Endothelial cell of umbilical vein (primary cell): ENCODE data around the gene CTSE. TPM values are rescaled to one million over a fixed set of nuclear protein-coding genes. Genes with fewer than 3 reads are reported as not detected.

Source experiments
- BruUV-seq: library from RNA; stranded (reverse); fragments of 400-500 nt; replicated peaks from 2 replicates; lab custom pipeline; 2021; lab: Mats Ljungman, UMichigan
- CTCF ChIA-PET: fragments of 300-600, 350-600 bp; sonication (Branson Sonifier 250); formaldehyde crosslinking; loops from one replicate; lab custom pipeline; 2021; ENCODE audit warnings: antibody characterized with exemption, inconsistent platforms; lab: Charles Lee
- POLR2A ChIA-PET: fragments of 300-600, 350-600 bp; sonication (Branson Sonifier 250); formaldehyde crosslinking; loops from one replicate; lab custom pipeline; 2021; ENCODE audit warnings: antibody characterized with exemption, inconsistent platforms; lab: Charles Lee
- DNase-seq: peaks from one replicate; pipeline ENCODE4 v3.0.0-alpha.2; 2011; ENCODE audit warnings: low read depth, low spot score
- FAIRE-seq: peaks from 2 replicates; lab custom pipeline; 2011; peaks lifted over from hg19 to GRCh38; lab: Jason Lieb, UNC
- H2AFZ ChIP-seq: 2 replicates; pipeline ENCODE4 v1.6.0; 2012; ENCODE audit warnings: low read depth, low read length, control low read depth, inconsistent platforms
- H3K27ac ChIP-seq: 2 replicates; pipeline ENCODE4 v1.5.1; 2011; ENCODE audit warnings: low read depth, mild to moderate bottlenecking, control low read depth, low read length, moderate library complexity; ENCODE audit not compliant: insufficient read depth
- H3K27me3 ChIP-seq, 2 experiments: 2 replicates each; pipeline versions ENCODE4 v1.6.0 to v1.6.1; 2011; ENCODE audit warnings: low read length in 2 of 2, mixed read lengths in 1 of 2; ENCODE audit not compliant: control insufficient read depth in 2 of 2, insufficient read depth in 2 of 2
- H3K36me3 ChIP-seq, 2 experiments: 2 replicates in 1 of 2; 3 replicates in 1 of 2; pipeline ENCODE4 v1.5.1; 2011; ENCODE audit warnings: low read length in 2 of 2, mild to moderate bottlenecking in 1 of 2, moderate library complexity in 1 of 2; ENCODE audit not compliant: control insufficient read depth in 2 of 2, insufficient read depth in 2 of 2; ENCODE audit errors: extremely low read depth in 1 of 2
- H3K4me1 ChIP-seq: 3 replicates; pipeline ENCODE4 v1.5.1; 2011; ENCODE audit warnings: mild to moderate bottlenecking, low read length; ENCODE audit not compliant: control insufficient read depth, insufficient read depth; ENCODE audit errors: extremely low read depth
- H3K4me2 ChIP-seq: 2 replicates; pipeline ENCODE4 v1.6.1; 2011; ENCODE audit warnings: low read length, control low read depth, mixed read lengths; ENCODE audit not compliant: insufficient read depth
- H3K4me3 ChIP-seq, 3 experiments: fragments of 200-600 bp in 1 of 3; sonication (generic), shearing (Covaris generic) in 1 of 3; replicated peaks in 1 of 3; 2 replicates each; pipeline ENCODE4 v1.5.1; 2011 to 2016; ENCODE audit warnings: control low read depth in 3 of 3, low read length in 3 of 3, mild to moderate bottlenecking in 2 of 3, inconsistent platforms in 1 of 3, low read depth in 1 of 3, moderate library complexity in 1 of 3; ENCODE audit not compliant: insufficient read depth in 1 of 3
- H3K79me2 ChIP-seq: 2 replicates; pipeline ENCODE4 v1.6.0; 2012; ENCODE audit warnings: low read length, inconsistent platforms; ENCODE audit not compliant: control insufficient read depth, insufficient read depth
- H3K9ac ChIP-seq: replicated peaks from 2 replicates; pipeline ENCODE3; 2011; ENCODE audit warnings: low read length, control low read depth; ENCODE audit not compliant: insufficient read depth; ENCODE audit errors: extremely low read depth
- H3K9me1 ChIP-seq: replicated peaks from 3 replicates; pipeline ENCODE4 v1.6.0; 2011; ENCODE audit warnings: mild to moderate bottlenecking, low read length; ENCODE audit not compliant: control insufficient read depth, insufficient read depth; ENCODE audit errors: extremely low read depth
- H3K9me3 ChIP-seq: replicated peaks from 2 replicates; pipeline ENCODE4 v1.5.1; 2012; ENCODE audit warnings: low read length, inconsistent platforms; ENCODE audit not compliant: control insufficient read depth, insufficient read depth
- H4K20me1 ChIP-seq: replicated peaks from 2 replicates; pipeline ENCODE3; 2011; ENCODE audit warnings: mild to moderate bottlenecking, low read length; ENCODE audit not compliant: control insufficient read depth, insufficient read depth; ENCODE audit errors: extremely low read depth
- EZH2 ChIP-seq: IDR thresholded peaks from 2 replicates; pipeline ENCODE4 v1.6.1; 2012; ENCODE audit warnings: borderline replicate concordance, low read depth, mild to moderate bottlenecking, moderate library complexity, low read length, inconsistent platforms; ENCODE audit not compliant: severe bottlenecking
- FOS ChIP-seq: IDR thresholded peaks from 2 replicates; pipeline ENCODE4 v1.6.1; 2011; ENCODE audit warnings: mild to moderate bottlenecking, low read length, moderate library complexity, borderline replicate concordance; ENCODE audit not compliant: insufficient read depth
- GATA2 ChIP-seq: IDR thresholded peaks from 2 replicates; pipeline ENCODE4 v1.7.0; 2011; ENCODE audit warnings: low read depth, mild to moderate bottlenecking, moderate library complexity, mixed read lengths, low read length; ENCODE audit not compliant: insufficient read length, insufficient read depth
- JUN ChIP-seq: IDR thresholded peaks from 2 replicates; pipeline ENCODE4 v1.6.1; 2011; ENCODE audit warnings: borderline replicate concordance, low read depth; ENCODE audit not compliant: insufficient read length, insufficient read depth
- MYC ChIP-seq: IDR thresholded peaks from one replicate; pipeline ENCODE4 v1.6.1; 2011; ENCODE audit warnings: mild to moderate bottlenecking, low read depth, low read length
- POLR2A ChIP-seq: IDR thresholded peaks from 2 replicates; pipeline ENCODE4 v1.6.1; 2012; ENCODE audit warnings: low read depth, mild to moderate bottlenecking, control low read depth, low read length
- POLR2AphosphoS5 ChIP-seq: IDR thresholded peaks from 2 replicates; pipeline ENCODE4 v1.6.1; 2012; ENCODE audit warnings: low read depth, mild to moderate bottlenecking, control low read depth, low read length, moderate library complexity; ENCODE audit not compliant: insufficient read depth
- dilution Hi-C: fragments of 300-500 bp; cut with MboI; formaldehyde crosslinking; loops from one replicate; pipeline ENCODE4 v1.15.0; 2019; ENCODE audit warnings: low sequenced_read_pairs; ENCODE audit not compliant: extremely low pct_ligation_motif_present
- intact Hi-C: fragments of 100-400 bp; cut with micrococcal nuclease; formaldehyde crosslinking; loops from one replicate; pipeline ENCODE4 v1.10.0; 2022
- polyA plus RNA-seq, 4 experiments: library from polyadenylated mRNA; depleted of rRNA in 3 of 4; stranded (reverse) in 3 of 4; unstranded in 1 of 4; fragments of >200 nt; gene quantifications; 2 replicates each; pipeline versions ENCODE4 v1.2.1 to v1.2.3, GENCODE V29; 2011 to 2012; ENCODE audit warnings: missing spikeins in 1 of 4
- total RNA-seq: library from RNA; stranded (reverse); gene quantifications from 2 replicates; pipeline ENCODE4 v1.2.3, GENCODE V29; 2021
- TF ChIP-seq, protein P1 (sequence below): IDR thresholded peaks from 2 replicates; pipeline ENCODE4 v1.6.1; 2011; ENCODE audit not compliant: insufficient read depth, insufficient read length
- TF ChIP-seq, protein P2 (sequence below), 2 donors: IDR thresholded peaks; 1 replicate in 1 of 2; 2 replicates in 1 of 2; pipeline ENCODE4 v1.5.1; 2011; ENCODE audit warnings: low read length in 2 of 2, mild to moderate bottlenecking in 2 of 2, moderate library complexity in 2 of 2, control low read depth in 1 of 2, inconsistent platforms in 1 of 2, low read depth in 1 of 2; ENCODE audit not compliant: insufficient read depth in 1 of 2; ENCODE audit errors: extremely low read depth in 1 of 2

The CTSE gene
- total and polyA plus RNA-seq, 2 donors (not counting 3 experiments of a cell fraction or from before 2014, with no cell fraction given): 0.17 TPM; not detected in 1

DNA sequence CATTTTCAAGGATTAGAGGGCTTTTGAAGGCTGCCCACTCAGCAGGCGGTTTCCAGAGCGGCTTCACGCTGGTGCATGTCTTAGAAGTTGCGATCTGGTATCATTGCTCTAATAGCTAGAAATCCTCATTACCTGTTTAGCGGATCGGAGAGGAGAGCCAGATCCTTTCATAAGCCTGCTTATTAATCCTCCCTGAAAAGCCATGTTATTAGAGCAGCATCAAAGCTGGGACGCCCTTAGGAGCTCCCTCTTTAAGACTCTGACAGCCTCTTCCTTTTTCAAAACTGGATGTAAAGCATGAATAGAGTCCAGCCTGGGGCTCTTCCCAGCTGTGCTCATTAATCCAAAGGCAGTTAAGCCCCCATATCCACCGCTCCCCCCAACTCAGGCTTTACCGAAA lies 13.9 kb upstream of the CTSE start:
- H2AFZ ChIP-seq: no peak overlapping the region
- no peak overlapping the region for H3K4me3 ChIP-seq
- intact Hi-C loops (no loop called here), dilution Hi-C loops (no loop called here)
- no peaks in the 10 kb centered on the region for H3K36me3 ChIP-seq
- H3K79me2 ChIP-seq: no peaks in the 10 kb centered on the region
- no peak overlapping the region for H3K9ac ChIP-seq
- H3K9me3 ChIP-seq: no peaks in the 10 kb centered on the region
- no peak for TF ChIP-seq JUN
- TF ChIP-seq, protein P1, sequence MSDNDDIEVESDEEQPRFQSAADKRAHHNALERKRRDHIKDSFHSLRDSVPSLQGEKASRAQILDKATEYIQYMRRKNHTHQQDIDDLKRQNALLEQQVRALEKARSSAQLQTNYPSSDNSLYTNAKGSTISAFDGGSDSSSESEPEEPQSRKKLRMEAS: no peak
- TF ChIP-seq GATA2: no peak
- no peak for TF ChIP-seq POLR2AphosphoS5
- TF ChIP-seq MYC: no peak
- no peak for TF ChIP-seq FOS
- no peak for TF ChIP-seq EZH2
- TF ChIP-seq, protein P2, sequence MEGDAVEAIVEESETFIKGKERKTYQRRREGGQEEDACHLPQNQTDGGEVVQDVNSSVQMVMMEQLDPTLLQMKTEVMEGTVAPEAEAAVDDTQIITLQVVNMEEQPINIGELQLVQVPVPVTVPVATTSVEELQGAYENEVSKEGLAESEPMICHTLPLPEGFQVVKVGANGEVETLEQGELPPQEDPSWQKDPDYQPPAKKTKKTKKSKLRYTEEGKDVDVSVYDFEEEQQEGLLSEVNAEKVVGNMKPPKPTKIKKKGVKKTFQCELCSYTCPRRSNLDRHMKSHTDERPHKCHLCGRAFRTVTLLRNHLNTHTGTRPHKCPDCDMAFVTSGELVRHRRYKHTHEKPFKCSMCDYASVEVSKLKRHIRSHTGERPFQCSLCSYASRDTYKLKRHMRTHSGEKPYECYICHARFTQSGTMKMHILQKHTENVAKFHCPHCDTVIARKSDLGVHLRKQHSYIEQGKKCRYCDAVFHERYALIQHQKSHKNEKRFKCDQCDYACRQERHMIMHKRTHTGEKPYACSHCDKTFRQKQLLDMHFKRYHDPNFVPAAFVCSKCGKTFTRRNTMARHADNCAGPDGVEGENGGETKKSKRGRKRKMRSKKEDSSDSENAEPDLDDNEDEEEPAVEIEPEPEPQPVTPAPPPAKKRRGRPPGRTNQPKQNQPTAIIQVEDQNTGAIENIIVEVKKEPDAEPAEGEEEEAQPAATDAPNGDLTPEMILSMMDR (IDR thresholded peaks at IDR 0.05; ENCODE audit: extremely low read depth in 1 of 2, insufficient read depth in 1 of 2, low read depth in 1 of 2, low read length in 2 of 2): no peak
- no peak for TF ChIP-seq POLR2A
- H4K20me1 ChIP-seq: no peaks in the 10 kb centered on the region
- peaks cover 12% of the 10 kb centered on the region for H3K4me1 ChIP-seq
- no peaks in the 10 kb centered on the region for H3K9me1 ChIP-seq
- no peak for DNase-seq
- ChIA-PET POLR2A (no interaction called here), CTCF (interaction anchor here (1.0 to 2.1 kb wide), 6 partner anchors 9 to 119 kb away, joined by 3 to 5 read pairs (median 4); no protein-coding TSS in a partner anchor)
- H3K27me3 ChIP-seq: peaks cover 2 to 4% of the 10 kb centered on the region in 2 experiments
- no TSS peak for BruUV-seq
- no peak overlapping the region for H3K4me2 ChIP-seq
- no peak for FAIRE-seq
- H3K27ac ChIP-seq: no peak overlapping the region
